H1 (cell line): ENCODE results near the gene MYLK. TPM values are rescaled to one million over a fixed set of nuclear protein-coding genes. Genes with fewer than 3 reads are reported as not detected.

ENCODE experiments used
- CTCF ChIA-PET: fragments of 300-600 bp; sonication (Branson Sonifier 250); formaldehyde crosslinking; loops from one replicate; lab custom pipeline; 2021; ENCODE audit not compliant: partially characterized antibody; lab: Charles Lee
- POLR2A ChIA-PET: fragments of 300-600 bp; sonication (Branson Sonifier 250); formaldehyde crosslinking; loops from one replicate; lab custom pipeline; 2021; ENCODE audit warnings: inconsistent platforms; ENCODE audit not compliant: partially characterized antibody; lab: Charles Lee
- DNase-seq, 2 experiments: peaks; one replicate each; pipeline versions ENCODE4 v3.0.0 to v3.0.0-alpha.2; 2010 to 2022; ENCODE audit warnings: low spot score in 2 of 2, low read depth in 1 of 2, mixed read lengths in 1 of 2
- FAIRE-seq: peaks from 2 replicates; lab custom pipeline; 2011; peaks lifted over from hg19 to GRCh38; lab: Jason Lieb, UNC
- H2AFZ ChIP-seq: 2 replicates; pipeline ENCODE4 v1.8.1; 2012; ENCODE audit warnings: low read length, inconsistent platforms
- H2AK5ac ChIP-seq: 2 replicates; pipeline ENCODE4 v1.6.1; 2013; ENCODE audit warnings: low read depth, low read length
- H2BK120ac ChIP-seq: replicated peaks from 2 replicates; pipeline ENCODE3; 2013; ENCODE audit warnings: low read depth, low read length, inconsistent platforms
- H2BK12ac ChIP-seq: 2 replicates; pipeline ENCODE4 v1.6.1; 2013; ENCODE audit warnings: low read depth, low read length
- H2BK15ac ChIP-seq: 2 replicates; pipeline ENCODE4 v1.6.1; 2013; ENCODE audit warnings: low read length
- H2BK20ac ChIP-seq: 2 replicates; pipeline ENCODE4 v1.6.1; 2013; ENCODE audit warnings: low read length
- H2BK5ac ChIP-seq: 2 replicates; pipeline ENCODE4 v1.6.1; 2013; ENCODE audit warnings: low read depth, low read length
- H3K14ac ChIP-seq: 2 replicates; pipeline ENCODE4 v1.6.1; 2013; ENCODE audit warnings: inconsistent platforms; ENCODE audit not compliant: insufficient read length
- H3K18ac ChIP-seq: 2 replicates; pipeline ENCODE4 v1.6.1; 2013; ENCODE audit warnings: low read length; ENCODE audit errors: extremely low read depth
- H3K23ac ChIP-seq: 2 replicates; pipeline ENCODE4 v1.6.1; 2013; ENCODE audit warnings: inconsistent platforms; ENCODE audit not compliant: insufficient read length
- H3K23me2 ChIP-seq: 2 replicates; pipeline ENCODE4 v1.6.1; 2013; ENCODE audit warnings: low read depth, low read length
- H3K27ac ChIP-seq: 2 replicates; pipeline ENCODE4 v1.6.1; 2011; ENCODE audit warnings: low read depth, low read length, inconsistent platforms
- H3K27me3 ChIP-seq, 4 experiments: replicated peaks in 1 of 4; 1 replicate in 1 of 4; 2 replicates in 3 of 4; pipeline versions ENCODE4 v1.6.1 to v1.8.1; 2011 to 2013; ENCODE audit warnings: low read length in 3 of 4, mild to moderate bottlenecking in 3 of 4, inconsistent platforms in 2 of 4, mixed read lengths in 2 of 4, moderate library complexity in 1 of 4; ENCODE audit not compliant: control insufficient read depth in 3 of 4, insufficient read depth in 3 of 4; ENCODE audit errors: extremely low read depth in 1 of 4
- H3K36me3 ChIP-seq, 4 experiments: 2 replicates each; pipeline versions ENCODE4 v1.6.1 to v1.8.1; 2011 to 2013; ENCODE audit warnings: mild to moderate bottlenecking in 4 of 4, low read length in 3 of 4, moderate library complexity in 2 of 4, control low read depth in 1 of 4, inconsistent platforms in 1 of 4; ENCODE audit not compliant: insufficient read depth in 4 of 4, control insufficient read depth in 2 of 4
- H3K4ac ChIP-seq: replicated peaks from 2 replicates; pipeline ENCODE3; 2013; ENCODE audit warnings: low read length, low read depth, mixed read lengths, inconsistent platforms; ENCODE audit not compliant: insufficient read length
- H3K4me1 ChIP-seq, 4 experiments: replicated peaks in 1 of 4; 1 replicate in 1 of 4; 2 replicates in 3 of 4; pipeline versions ENCODE4 v1.6.1 to v1.8.1; 2011 to 2013; ENCODE audit warnings: low read length in 3 of 4, inconsistent platforms in 2 of 4, mixed read lengths in 1 of 4; ENCODE audit not compliant: insufficient read depth in 4 of 4, control insufficient read depth in 3 of 4
- H3K4me2 ChIP-seq, 2 experiments: 2 replicates each; pipeline versions ENCODE4 v1.6.1 to v1.8.1; 2011 to 2013; ENCODE audit warnings: low read depth in 2 of 2, low read length in 2 of 2, control low read depth in 1 of 2, inconsistent platforms in 1 of 2, mild to moderate bottlenecking in 1 of 2; ENCODE audit not compliant: insufficient read depth in 1 of 2
- H3K4me3 ChIP-seq, 4 experiments: fragments of 200-600, 300-600 bp in 1 of 4; sonication (generic), shearing (Covaris generic), sonication (Bioruptor Twin) in 1 of 4; 2 replicates each; pipeline versions ENCODE4 v1.5.1 to v1.8.1; 2011 to 2016; ENCODE audit warnings: low read length in 4 of 4, low read depth in 3 of 4, control low read depth in 2 of 4, inconsistent platforms in 2 of 4, mild to moderate bottlenecking in 2 of 4, mixed read lengths in 1 of 4, moderate library complexity in 1 of 4; ENCODE audit not compliant: insufficient read depth in 2 of 4; ENCODE audit errors: extremely low read depth in 1 of 4
- H3K56ac ChIP-seq: replicated peaks from 2 replicates; pipeline ENCODE3; 2013; ENCODE audit warnings: low read depth, mild to moderate bottlenecking, mixed read lengths, low read length, inconsistent platforms; ENCODE audit not compliant: insufficient read length
- H3K79me1 ChIP-seq: 2 replicates; pipeline ENCODE4 v1.6.1; 2013; ENCODE audit warnings: low read depth, low read length, control low read depth
- H3K79me2 ChIP-seq, 2 experiments: 2 replicates each; pipeline versions ENCODE4 v1.6.1 to v1.8.1; 2012 to 2013; ENCODE audit warnings: low read length in 2 of 2, mild to moderate bottlenecking in 2 of 2, inconsistent platforms in 1 of 2; ENCODE audit not compliant: insufficient read depth in 2 of 2, control insufficient read depth in 1 of 2
- H3K9ac ChIP-seq, 4 experiments: replicated peaks in 1 of 4; 1 replicate in 1 of 4; 2 replicates in 3 of 4; pipeline versions ENCODE4 v1.6.1 to v1.8.1; 2011 to 2013; ENCODE audit warnings: low read depth in 3 of 4, low read length in 3 of 4, control low read depth in 2 of 4, mild to moderate bottlenecking in 2 of 4, moderate library complexity in 2 of 4, inconsistent platforms in 1 of 4; ENCODE audit errors: extremely low read depth in 1 of 4
- H3K9me3 ChIP-seq, 2 experiments: 2 replicates each; pipeline versions ENCODE4 v1.6.1 to v1.8.1; 2012 to 2013; ENCODE audit warnings: mild to moderate bottlenecking in 2 of 2, moderate library complexity in 2 of 2, control low read depth in 1 of 2, inconsistent platforms in 1 of 2, low read depth in 1 of 2, low read length in 1 of 2, mixed read lengths in 1 of 2; ENCODE audit not compliant: insufficient read depth in 2 of 2
- H4K20me1 ChIP-seq, 2 experiments: replicated peaks in 1 of 2; 2 replicates each; pipeline versions ENCODE3 to v1.8.1; 2011 to 2013; ENCODE audit warnings: inconsistent platforms in 2 of 2, low read length in 2 of 2, mild to moderate bottlenecking in 1 of 2; ENCODE audit not compliant: insufficient read depth in 2 of 2, control insufficient read depth in 1 of 2
- H4K5ac ChIP-seq: 2 replicates; pipeline ENCODE4 v1.6.1; 2013; ENCODE audit warnings: low read length, low read depth, mixed read lengths, inconsistent platforms; ENCODE audit not compliant: insufficient read length
- H4K8ac ChIP-seq: 2 replicates; pipeline ENCODE4 v1.8.0; 2013; ENCODE audit warnings: mild to moderate bottlenecking, moderate library complexity, low read length, inconsistent platforms; ENCODE audit not compliant: insufficient read depth; ENCODE audit errors: extremely low read depth
- H4K91ac ChIP-seq: replicated peaks from 2 replicates; pipeline ENCODE3; 2013; ENCODE audit warnings: low read length, mixed read lengths, inconsistent platforms; ENCODE audit not compliant: insufficient read length
- ASH2L ChIP-seq: fragments of 200-600, 300-600 bp; sonication (generic); IDR thresholded peaks from one replicate; pipeline ENCODE4 v1.7.1; 2017; ENCODE audit warnings: low read length
- BCL11A ChIP-seq, 2 experiments: IDR thresholded peaks; one replicate each; pipeline ENCODE4 v1.6.1; 2011; ENCODE audit warnings: low read depth in 2 of 2, low read length in 2 of 2, mild to moderate bottlenecking in 2 of 2
- CBX5 ChIP-seq: fragments of 300-800, 300-1000 bp; sonication (generic); IDR thresholded peaks from 2 replicates; pipeline ENCODE4 v1.7.1; 2016; ENCODE audit warnings: antibody characterized with exemption, low read length, low read depth
- POLR2A ChIP-seq, 2 experiments: IDR thresholded peaks; 1 replicate in 1 of 2; 2 replicates in 1 of 2; pipeline ENCODE4 v1.6.1; 2011; ENCODE audit warnings: low read depth in 2 of 2, low read length in 2 of 2, mild to moderate bottlenecking in 2 of 2; ENCODE audit errors: control extremely low read depth in 1 of 2
- RNF2 ChIP-seq: fragments of 200-900, 300-1000 bp; sonication (generic); IDR thresholded peaks from 2 replicates; pipeline ENCODE4 v1.7.1; 2016; ENCODE audit warnings: borderline replicate concordance, low read depth, mild to moderate bottlenecking, antibody characterized with exemption, low read length; ENCODE audit not compliant: poor library complexity, severe bottlenecking; ENCODE audit errors: missing control alignments
- RXRA ChIP-seq: IDR thresholded peaks from 2 replicates; pipeline ENCODE4 v1.6.1; 2011; ENCODE audit warnings: low read depth, mild to moderate bottlenecking, low read length, moderate library complexity; ENCODE audit not compliant: insufficient read depth
- SAP30 ChIP-seq: fragments of 300-600 bp; sonication (generic); IDR thresholded peaks from 2 replicates; pipeline ENCODE4 v1.7.1; 2012; ENCODE audit warnings: low read length, moderate library complexity, mild to moderate bottlenecking, inconsistent platforms; ENCODE audit not compliant: insufficient read depth, insufficient replicate concordance
- SP2 ChIP-seq: IDR thresholded peaks from 2 replicates; pipeline ENCODE4 v1.6.1; 2012; ENCODE audit warnings: mild to moderate bottlenecking, low read length, inconsistent platforms
- SP4 ChIP-seq: IDR thresholded peaks from 2 replicates; pipeline ENCODE4 v1.6.1; 2012; ENCODE audit warnings: low read length, inconsistent platforms
- TAF7 ChIP-seq: optimal IDR thresholded peaks from 2 replicates; pipeline ENCODE3; 2011; ENCODE audit warnings: low read depth, mild to moderate bottlenecking, inconsistent platforms, low read length, moderate library complexity, borderline replicate concordance
- TCF12 ChIP-seq: IDR thresholded peaks from 2 replicates; pipeline ENCODE4 v1.6.1; 2011; ENCODE audit warnings: low read depth, mild to moderate bottlenecking, low read length
- WGBS, 2 experiments: shearing (Covaris generic) in 1 of 2; methylation state at CpG; one replicate each; pipeline versions ENCODE4 v1.1.6 to v1.1.7; 2013 to 2015; ENCODE audit warnings: low lambda C conversion rate in 2 of 2, mixed read lengths in 2 of 2, inconsistent platforms in 1 of 2, low coverage in 1 of 2, missing lambda C conversion rate in 1 of 2; ENCODE audit not compliant: insufficient replicate concordance in 2 of 2, insufficient coverage in 1 of 2, insufficient read length in 1 of 2; ENCODE audit errors: extremely low coverage in 1 of 2, missing lambda C conversion rate in 1 of 2; 5-methylcytosine and 5-hydroxymethylcytosine counted together
- polyA plus RNA-seq, 7 experiments: library from polyadenylated mRNA; depleted of rRNA in 3 of 7; stranded (reverse) in 5 of 7; unstranded in 2 of 7; fragments of >200 nt in 5 of 7; fragments of 200-250 nt in 2 of 7; gene quantifications; 1 replicate in 5 of 7; 2 replicates in 1 of 7; 4 replicates in 1 of 7; pipeline versions ENCODE4 v1.2.1 to v1.2.3, GENCODE V29; 2011 to 2013; ENCODE audit warnings: missing spikeins in 2 of 7, mixed read lengths in 2 of 7
- total RNA-seq: library from RNA; stranded (reverse); fragmentation: NEBNext Ultra II Directional; extraction: Animal tissue kit (Norgen Biotek cat#: 25700); gene quantifications from 2 replicates; pipeline ENCODE4 v1.2.1, GENCODE V29; 2021
- TF ChIP-seq, protein P1 (sequence below): IDR thresholded peaks from 2 replicates; pipeline ENCODE4 v1.6.1; 2011; ENCODE audit warnings: low read depth, mild to moderate bottlenecking, low read length; ENCODE audit not compliant: insufficient read depth
- TF ChIP-seq, protein P2 (sequence below): IDR thresholded peaks from 2 replicates; pipeline ENCODE4 v1.6.1; 2012; ENCODE audit warnings: inconsistent platforms

Gene MYLK
- total and polyA plus RNA-seq, 2 of the 8 experiments (the other 6 are each of a cell fraction or from before 2014, with no cell fraction given) = 11.6 to 21.3 TPM

DNA sequence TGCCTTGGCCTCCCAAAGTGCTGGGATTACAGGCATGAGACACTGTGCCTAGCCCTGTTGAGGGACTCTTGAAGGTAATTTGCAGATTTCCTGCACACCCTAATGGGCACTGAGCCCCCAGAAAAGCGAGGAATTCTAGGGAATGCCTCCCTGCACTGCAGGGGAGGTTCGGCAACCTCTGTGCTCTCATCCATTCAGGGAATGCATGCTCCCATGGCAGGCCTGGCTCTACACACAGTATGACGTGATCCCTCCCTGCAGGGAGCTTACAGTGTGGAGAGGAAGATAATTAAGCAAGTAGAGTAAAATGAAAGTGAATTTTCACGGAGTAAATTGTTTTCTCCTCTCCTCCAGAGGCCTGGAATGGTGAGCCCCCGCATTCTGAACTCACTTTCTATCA is 166.0 kb downstream of the MYLK start:
- no peak overlapping the region for H4K91ac ChIP-seq
- TF ChIP-seq RNF2 = no peak
- TF ChIP-seq BCL11A (IDR thresholded peaks at IDR 0.05; ENCODE audit: low read depth in 2 of 2, low read length in 2 of 2) = no peak
- TF ChIP-seq SP4 = no peak
- no peak for TF ChIP-seq TCF12
- no peak for TF ChIP-seq TAF7
- no peak for TF ChIP-seq POLR2A (IDR thresholded peaks at IDR 0.05; ENCODE audit: control extremely low read depth in 1 of 2, low read depth in 2 of 2, low read length in 2 of 2)
- TF ChIP-seq RXRA = no peak
- TF ChIP-seq, protein P1, sequence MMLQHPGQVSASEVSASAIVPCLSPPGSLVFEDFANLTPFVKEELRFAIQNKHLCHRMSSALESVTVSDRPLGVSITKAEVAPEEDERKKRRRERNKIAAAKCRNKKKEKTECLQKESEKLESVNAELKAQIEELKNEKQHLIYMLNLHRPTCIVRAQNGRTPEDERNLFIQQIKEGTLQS = no peak
- no peak for TF ChIP-seq ASH2L
- TF ChIP-seq SAP30 = no peak
- TF ChIP-seq CBX5 = no peak
- no peak for TF ChIP-seq SP2
- TF ChIP-seq, protein P2, sequence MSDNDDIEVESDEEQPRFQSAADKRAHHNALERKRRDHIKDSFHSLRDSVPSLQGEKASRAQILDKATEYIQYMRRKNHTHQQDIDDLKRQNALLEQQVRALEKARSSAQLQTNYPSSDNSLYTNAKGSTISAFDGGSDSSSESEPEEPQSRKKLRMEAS = no peak

More for the DNA sequence above, 166.0 kb downstream of the MYLK start:
- no peaks in the 10 kb centered on the region for H3K36me3 ChIP-seq
- no peak overlapping the region for H3K56ac ChIP-seq
- H3K9me3 ChIP-seq = no peaks in the 10 kb centered on the region
- ChIA-PET POLR2A (no interaction called here), CTCF (interaction anchor here (0.9 to 51.6 kb wide), 8 partner anchors 10 to 85 kb away, joined by 3 to 1463 read pairs (median 4); no protein-coding TSS in a partner anchor)
- no peak overlapping the region for H2AFZ ChIP-seq
- H3K14ac ChIP-seq = no peak overlapping the region
- H2AK5ac ChIP-seq = no peak overlapping the region
- no peak for DNase-seq
- no peak overlapping the region for H3K4ac ChIP-seq
- no peak overlapping the region for H2BK20ac ChIP-seq
- H3K4me2 ChIP-seq = no peak overlapping the region
- no peak overlapping the region for H2BK120ac ChIP-seq
- no peak overlapping the region for H2BK12ac ChIP-seq
- H3K27me3 ChIP-seq = no peaks in the 10 kb centered on the region
- H3K27ac ChIP-seq = no peak overlapping the region
- no peak overlapping the region for H2BK5ac ChIP-seq
- no peak overlapping the region for H4K5ac ChIP-seq
- no peak for FAIRE-seq
- no peak overlapping the region for H3K9ac ChIP-seq
- peaks cover 0 to 4% (median 2%) of the 10 kb centered on the region in 4 experiments; a peak in 3 of 7 replicates for H3K4me1 ChIP-seq
- H4K20me1 ChIP-seq = no peaks in the 10 kb centered on the region
- no peak overlapping the region for H3K18ac ChIP-seq
- H3K23me2 ChIP-seq = no peaks in the 10 kb centered on the region
- WGBS, 2 experiments = 78% methylated on average over 5 of the region's 5 CpGs; no CpG with 5 or more reads in 1 of the 2 experiments
- no peak overlapping the region for H4K8ac ChIP-seq
- H3K4me3 ChIP-seq = no peak overlapping the region
- no peak overlapping the region for H3K23ac ChIP-seq
- H3K79me1 ChIP-seq = no peaks in the 10 kb centered on the region
- no peak overlapping the region for H2BK15ac ChIP-seq
- no peaks in the 10 kb centered on the region for H3K79me2 ChIP-seq
